Measurements from ENCODE around the gene ARHGAP4. TPM values are rescaled to one million over a fixed set of nuclear protein-coding genes. Genes with fewer than 3 reads are reported as not detected.

The ARHGAP4 gene
- total RNA-seq, 2 experiments from 2014 or later, result 151 to 160 TPM

GRCh38 chrX:153874366-153875125, 51.5 kb downstream of the ARHGAP4 start:
- peaks cover 8% of the 10 kb centered on the region for H3K27me3 Mint-ChIP-seq
- no peaks in the 10 kb centered on the region for H3K9me3 Mint-ChIP-seq
- no peak overlapping the region for H3K27ac Mint-ChIP-seq
- H3K36me3 Mint-ChIP-seq, result no peaks in the 10 kb centered on the region
- peaks cover 10% of the 10 kb centered on the region for H3K4me1 Mint-ChIP-seq (ENCODE audit: low read depth)
- intact Hi-C loops (cut with micrococcal nuclease), result no loop called here
- DNase-seq, result no peak
- H3K4me3 Mint-ChIP-seq, result no peak overlapping the region
- ChIA-PET CTCF (no interaction called here), POLR2A (no interaction called here)

- DNase-seq, result no peak
- Mint-ChIP-seq H3K36me3 (no peaks in the 10 kb centered on the region), H3K4me3 (no peak overlapping the region), H3K27ac (no peak overlapping the region), H3K9me3 (no peaks in the 10 kb centered on the region), H3K27me3 (peaks cover 5% of the 10 kb centered on the region), H3K4me1 (ENCODE audit: low read depth) (peaks cover 9% of the 10 kb centered on the region)
- ChIA-PET POLR2A (no interaction called here), CTCF (no interaction called here)
- intact Hi-C loops (cut with micrococcal nuclease), result no loop called here
Measured at GRCh38 chrX:153874085-153874365, 52.0 kb downstream of the ARHGAP4 start.

GRCh38 chrX:153873282-153874084, 52.6 kb downstream of the ARHGAP4 start:
- ChIA-PET CTCF (no interaction called here), POLR2A (no interaction called here)
- Mint-ChIP-seq H3K9me3 (no peaks in the 10 kb centered on the region), H3K4me1 (ENCODE audit: low read depth) (peaks cover 5% of the 10 kb centered on the region), H3K27ac (no peak overlapping the region), H3K4me3 (no peak overlapping the region), H3K27me3 (peaks cover 5% of the 10 kb centered on the region), H3K36me3 (no peaks in the 10 kb centered on the region)
- DNase-seq, result no peak
- intact Hi-C loops (cut with micrococcal nuclease), result no loop called here

- ChIA-PET CTCF (no interaction called here), POLR2A (no interaction called here)
- Mint-ChIP-seq H3K9me3 (no peaks in the 10 kb centered on the region), H3K4me1 (ENCODE audit: low read depth) (no peaks in the 10 kb centered on the region), H3K4me3 (no peak overlapping the region), H3K27ac (no peak overlapping the region), H3K27me3 (peaks cover 5% of the 10 kb centered on the region), H3K36me3 (no peaks in the 10 kb centered on the region)
- intact Hi-C loops (cut with micrococcal nuclease), result no loop called here
- DNase-seq, result no peak
Measured at GRCh38 chrX:153871946-153872878, 53.9 kb downstream of the ARHGAP4 start.

GRCh38 chrX:153871451-153871850, 54.6 kb downstream of the ARHGAP4 start:
- Mint-ChIP-seq H3K9me3 (no peaks in the 10 kb centered on the region), H3K4me3 (no peak overlapping the region), H3K36me3 (no peaks in the 10 kb centered on the region), H3K27me3 (peaks cover 5% of the 10 kb centered on the region), H3K4me1 (ENCODE audit: low read depth) (no peaks in the 10 kb centered on the region), H3K27ac (no peak overlapping the region)
- POLR2A ChIA-PET, result no interaction called here
- intact Hi-C loops (cut with micrococcal nuclease), result no loop called here
- no peak for DNase-seq
- CTCF ChIA-PET, result no interaction called here

GRCh38 chrX:153870791-153871360, 55.2 kb downstream of the ARHGAP4 start:
- no peak overlapping the region for H3K27ac Mint-ChIP-seq
- no peak for DNase-seq
- H3K36me3 Mint-ChIP-seq, result no peaks in the 10 kb centered on the region
- intact Hi-C loops (cut with micrococcal nuclease), result no loop called here
- POLR2A ChIA-PET, result no interaction called here
- no peak overlapping the region for H3K4me3 Mint-ChIP-seq
- H3K4me1 Mint-ChIP-seq (ENCODE audit: low read depth), result no peaks in the 10 kb centered on the region
- CTCF ChIA-PET, result no interaction called here
- no peaks in the 10 kb centered on the region for H3K27me3 Mint-ChIP-seq
- H3K9me3 Mint-ChIP-seq, result no peaks in the 10 kb centered on the region

- no peaks in the 10 kb centered on the region for H3K36me3 Mint-ChIP-seq
- H3K9me3 Mint-ChIP-seq, result no peaks in the 10 kb centered on the region
- intact Hi-C loops (cut with micrococcal nuclease), result no loop called here
- H3K4me3 Mint-ChIP-seq, result no peak overlapping the region
- no peaks in the 10 kb centered on the region for H3K4me1 Mint-ChIP-seq (ENCODE audit: low read depth)
- no peak overlapping the region for H3K27ac Mint-ChIP-seq
- ChIA-PET POLR2A (no interaction called here), CTCF (no interaction called here)
- H3K27me3 Mint-ChIP-seq, result no peaks in the 10 kb centered on the region
- DNase-seq, result no peak
Measured at GRCh38 chrX:153870288-153870690, 55.8 kb downstream of the ARHGAP4 start.

GRCh38 chrX:153869473-153870287, 56.4 kb downstream of the ARHGAP4 start:
- H3K27me3 Mint-ChIP-seq, result no peaks in the 10 kb centered on the region
- ChIA-PET POLR2A (no interaction called here), CTCF (no interaction called here)
- no peak for DNase-seq
- intact Hi-C loops (cut with micrococcal nuclease), result no loop called here
- no peak overlapping the region for H3K4me3 Mint-ChIP-seq
- no peaks in the 10 kb centered on the region for H3K9me3 Mint-ChIP-seq
- H3K4me1 Mint-ChIP-seq (ENCODE audit: low read depth), result no peaks in the 10 kb centered on the region
- no peaks in the 10 kb centered on the region for H3K36me3 Mint-ChIP-seq
- no peak overlapping the region for H3K27ac Mint-ChIP-seq

- ChIA-PET CTCF (no interaction called here), POLR2A (no interaction called here)
- intact Hi-C loops (cut with micrococcal nuclease), result no loop called here
- Mint-ChIP-seq H3K27me3 (no peaks in the 10 kb centered on the region), H3K36me3 (no peaks in the 10 kb centered on the region), H3K9me3 (no peaks in the 10 kb centered on the region), H3K27ac (no peak overlapping the region), H3K4me1 (ENCODE audit: low read depth) (no peaks in the 10 kb centered on the region), H3K4me3 (no peak overlapping the region)
- no peak for DNase-seq
Measured at GRCh38 chrX:153868576-153869472, 57.2 kb downstream of the ARHGAP4 start.

GRCh38 chrX:153867671-153868070, 58.4 kb downstream of the ARHGAP4 start:
- no peaks in the 10 kb centered on the region for H3K27me3 Mint-ChIP-seq

GRCh38 chrX:153867139-153867538, 58.9 kb downstream of the ARHGAP4 start:
- no peak overlapping the region for H3K27ac Mint-ChIP-seq
- no peaks in the 10 kb centered on the region for H3K27me3 Mint-ChIP-seq
- intact Hi-C loops (cut with micrococcal nuclease), result no loop called here
- H3K4me1 Mint-ChIP-seq (ENCODE audit: low read depth), result no peaks in the 10 kb centered on the region
- H3K36me3 Mint-ChIP-seq, result no peaks in the 10 kb centered on the region
- CTCF ChIA-PET, result no interaction called here
- POLR2A ChIA-PET, result no interaction called here
- H3K9me3 Mint-ChIP-seq, result no peaks in the 10 kb centered on the region
- H3K4me3 Mint-ChIP-seq, result no peak overlapping the region
- DNase-seq, result no peak

More at GRCh38 chrX:153867671-153868070, 58.4 kb downstream of the ARHGAP4 start:
- no peak for DNase-seq
- Mint-ChIP-seq H3K4me1 (ENCODE audit: low read depth) (no peaks in the 10 kb centered on the region), H3K36me3 (no peaks in the 10 kb centered on the region), H3K4me3 (no peak overlapping the region), H3K9me3 (no peaks in the 10 kb centered on the region), H3K27ac (no peak overlapping the region)
- ChIA-PET POLR2A (no interaction called here), CTCF (no interaction called here)
- intact Hi-C loops (cut with micrococcal nuclease), result no loop called here
